Heart right ventricle (tissue), 16 donors: ENCODE data around the gene SCMH1. TPM values are rescaled to one million over a fixed set of nuclear protein-coding genes. Genes with fewer than 3 reads are reported as not detected.

ENCODE experiments used
- ATAC-seq, 8 donors: fragments of 200-7000 bp; cut with Tn5 transposase; one replicate each; pipeline ENCODE4 v1.9.1; 2020; ENCODE audit warnings: mild to moderate bottlenecking in 8 of 8, moderate library complexity in 8 of 8, moderate number of reproducible peaks in 1 of 8
- DNase-seq, 2 donors: peaks; one replicate each; pipeline ENCODE4 v3.0.0-alpha.2; 2020
- H3K27ac ChIP-seq, 10 donors: fragments of 200-600 bp; sonication (generic) in 2 of 10; one replicate each; pipeline versions ENCODE4 v1.5.0 to v1.8.0; 2020 to 2022; ENCODE audit warnings: mild to moderate bottlenecking in 3 of 10
- H3K27me3 ChIP-seq, 7 donors: fragments of 200-600 bp; one replicate each; pipeline ENCODE4 v1.8.0; 2021 to 2022; ENCODE audit warnings: mild to moderate bottlenecking in 2 of 7
- H3K36me3 ChIP-seq, 9 donors: fragments of 200-600 bp; sonication (generic) in 1 of 9; one replicate each; pipeline versions ENCODE4 v1.5.0 to v1.8.0; 2020 to 2022; ENCODE audit warnings: mild to moderate bottlenecking in 2 of 9
- H3K4me1 ChIP-seq, 9 donors: fragments of 200-600 bp; sonication (generic) in 1 of 9; one replicate each; pipeline versions ENCODE4 v1.5.0 to v1.8.0; 2020 to 2022; ENCODE audit warnings: mild to moderate bottlenecking in 4 of 9
- H3K4me3 ChIP-seq, 10 donors: fragments of 200-600 bp; sonication (generic) in 2 of 10; one replicate each; pipeline versions ENCODE4 v1.5.0 to v1.8.0; 2020 to 2022; ENCODE audit warnings: mild to moderate bottlenecking in 7 of 10, moderate library complexity in 2 of 10
- H3K9me3 ChIP-seq, 11 donors: fragments of 200-600 bp in 10 of 11; sonication (generic) in 2 of 11; one replicate each; pipeline versions ENCODE4 v1.5.0 to v1.8.0; 2013 to 2022; ENCODE audit warnings: mild to moderate bottlenecking in 2 of 11, control low read depth in 1 of 11, moderate library complexity in 1 of 11
- WGBS, 2 donors: extraction: QIAGEN DNeasy Blood & Tissue Kit; methylation state at CpG; one replicate each; pipeline ENCODE4 v1.1.7; 2013; ENCODE audit warnings: inconsistent platforms in 1 of 2; 5-methylcytosine and 5-hydroxymethylcytosine counted together
- intact Hi-C, 10 donors: fragments of 100-400 bp; cut with DNase I; formaldehyde crosslinking; loops; one replicate each; pipeline versions ENCODE4 v1.11.1 to v1.14.2; 2022
- polyA plus RNA-seq, 2 donors: library from polyadenylated mRNA; stranded (reverse); fragments of 200-250 nt; gene quantifications; one replicate each; pipeline ENCODE4 v1.2.3, GENCODE V29; 2013
- total RNA-seq, 10 donors: library from RNA; stranded (reverse); fragmentation: NEBNext Ultra II Directional in 3 of 10; extraction: Animal tissue kit (Norgen Biotek cat#: 25700) in 3 of 10; gene quantifications; one replicate each; pipeline versions ENCODE4 v1.2.1 to v1.2.4, GENCODE V29; 2021 to 2023
- TF ChIP-seq, protein P1 (sequence below), 9 donors: fragments of 200-600 bp; sonication (generic) in 2 of 9; IDR thresholded peaks; one replicate each; pipeline versions ENCODE4 v1.5.0 to v1.8.0; 2021 to 2022; ENCODE audit warnings: antibody characterized with exemption in 9 of 9, mild to moderate bottlenecking in 5 of 9, moderate library complexity in 1 of 9
- donor health status: Arrhythmogenic right ventricular cardiomyopathy.
- donor health status: ischemic (EF 13 %, LVEDD 7.1; RV severe dilation, severe dysfunction).
- donor health status: healthy with polysubstance abuse.
- donor health status: DM: no; HTN: yes; CAD: no.
- donor health status: DM: no; HTN: no; CAD: no.
- donor health status: ischemic (EF 25% LVEDD 6.9; RV normal size, moderate dysfunction).
- donor health status: ischemic (EF 25% LVEDD 5.7; RV mildly dilated, moderate dysfunction).
- donor health status: healthy.
- donor health status: DM: yes; HTN: yes; CAD: no.
- donor health status: Ischemic cardiomyopathy.
- donor health status: ischemic (EF 35%, LVEDD 5.7; RV mildly dilated, moderate dysfunction).
- donor health status: nonischemic (EF 11% LVEDD 7.7; RV severe dilation, severe dysfunction).
- donor health status: DM: yes; HTN: yes; CAD: no.
- donor health status: PGD.
- donor health status: ischemic (EF 29% LVEDD 5.4; RV normal size, mild dysfunction).
- donor health status: nonischemic (EF 23%, LVEDD 6.1; RV moderate dilation, normal function).

SCMH1 gene
- total and polyA plus RNA-seq, 12 donors = 29.6 to 53.5 (median 43.8) TPM

DNA sequence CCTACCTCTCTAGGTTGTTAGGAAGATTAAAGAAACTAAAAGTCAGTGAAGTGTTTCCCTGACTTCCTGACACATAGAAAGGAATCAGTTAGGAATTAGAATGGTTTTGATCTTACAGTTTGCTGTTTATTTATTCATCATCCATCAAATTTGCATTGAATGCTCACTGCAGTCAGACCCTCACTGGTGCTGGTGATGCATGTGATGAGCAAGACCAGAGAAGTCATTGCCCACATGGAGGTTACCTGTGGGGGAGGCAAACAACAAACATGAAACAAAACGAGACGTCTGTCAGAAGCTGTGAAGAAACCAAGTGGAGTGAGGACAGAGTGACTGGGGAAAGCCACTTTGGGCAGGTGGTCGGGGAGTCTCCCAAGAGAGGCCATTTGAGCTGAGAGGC, 256.2 kb downstream of the SCMH1 start:
- DNase-seq = no peak
- WGBS, 2 donors = 86 to 92% methylated on average over 3 of the region's 3 CpGs
- H3K9me3 ChIP-seq = no peaks in the 10 kb centered on the region
- H3K36me3 ChIP-seq = peaks cover 0 to 78% (median 5%) of the 10 kb centered on the region in 9 donors
- H3K27me3 ChIP-seq = no peaks in the 10 kb centered on the region
- no peak overlapping the region for H3K27ac ChIP-seq
- H3K4me3 ChIP-seq = no peak overlapping the region
- TF ChIP-seq, protein P1, sequence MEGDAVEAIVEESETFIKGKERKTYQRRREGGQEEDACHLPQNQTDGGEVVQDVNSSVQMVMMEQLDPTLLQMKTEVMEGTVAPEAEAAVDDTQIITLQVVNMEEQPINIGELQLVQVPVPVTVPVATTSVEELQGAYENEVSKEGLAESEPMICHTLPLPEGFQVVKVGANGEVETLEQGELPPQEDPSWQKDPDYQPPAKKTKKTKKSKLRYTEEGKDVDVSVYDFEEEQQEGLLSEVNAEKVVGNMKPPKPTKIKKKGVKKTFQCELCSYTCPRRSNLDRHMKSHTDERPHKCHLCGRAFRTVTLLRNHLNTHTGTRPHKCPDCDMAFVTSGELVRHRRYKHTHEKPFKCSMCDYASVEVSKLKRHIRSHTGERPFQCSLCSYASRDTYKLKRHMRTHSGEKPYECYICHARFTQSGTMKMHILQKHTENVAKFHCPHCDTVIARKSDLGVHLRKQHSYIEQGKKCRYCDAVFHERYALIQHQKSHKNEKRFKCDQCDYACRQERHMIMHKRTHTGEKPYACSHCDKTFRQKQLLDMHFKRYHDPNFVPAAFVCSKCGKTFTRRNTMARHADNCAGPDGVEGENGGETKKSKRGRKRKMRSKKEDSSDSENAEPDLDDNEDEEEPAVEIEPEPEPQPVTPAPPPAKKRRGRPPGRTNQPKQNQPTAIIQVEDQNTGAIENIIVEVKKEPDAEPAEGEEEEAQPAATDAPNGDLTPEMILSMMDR (IDR thresholded peaks at IDR 0.05) = no peak
- ATAC-seq = no peak
- peaks cover 0 to 34% (median 12%) of the 10 kb centered on the region in 9 donors for H3K4me1 ChIP-seq
- intact Hi-C loops = loop anchor here in 2 of 10 donors (10.0 kb wide), 2 partner anchors 119 to 129 kb away; no protein-coding TSS in a partner anchor

DNA sequence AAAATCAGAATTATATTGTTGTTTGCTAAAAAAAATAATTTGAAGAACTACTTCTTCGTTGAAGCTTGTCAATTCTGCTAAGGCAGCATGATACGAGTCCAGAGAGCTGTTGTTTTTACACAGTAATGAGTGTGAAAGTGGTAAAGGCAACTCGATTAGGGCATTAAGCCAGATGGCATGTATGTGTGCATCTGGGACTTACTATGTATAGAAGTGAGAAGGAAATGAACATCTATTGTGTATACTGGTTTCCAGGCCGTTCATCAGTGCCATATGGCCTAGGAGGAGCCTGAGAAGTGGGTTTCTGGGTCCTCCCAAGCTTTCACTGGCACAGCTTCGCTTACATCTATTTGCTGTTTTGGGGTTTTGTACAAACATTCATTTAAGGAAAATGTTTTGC, 256.9 kb downstream of the SCMH1 start:
- peaks cover 0 to 71% (median 5%) of the 10 kb centered on the region in 9 donors for H3K36me3 ChIP-seq
- H3K4me3 ChIP-seq = no peak overlapping the region
- DNase-seq (no peak), ATAC-seq (no peak)
- TF ChIP-seq, protein P1 (IDR thresholded peaks at IDR 0.05) = no peak
- H3K4me1 ChIP-seq = peaks cover 0 to 41% (median 16%) of the 10 kb centered on the region in 9 donors
- intact Hi-C loops = loop anchor here in 2 of 10 donors (10.0 kb wide), 2 partner anchors 120 to 130 kb away; no protein-coding TSS in a partner anchor
- no peaks in the 10 kb centered on the region for H3K9me3 ChIP-seq
- 77 to 82% methylated on average over 5 of the region's 5 CpGs for WGBS, 2 donors
- no peaks in the 10 kb centered on the region for H3K27me3 ChIP-seq
- no peak overlapping the region for H3K27ac ChIP-seq

DNA sequence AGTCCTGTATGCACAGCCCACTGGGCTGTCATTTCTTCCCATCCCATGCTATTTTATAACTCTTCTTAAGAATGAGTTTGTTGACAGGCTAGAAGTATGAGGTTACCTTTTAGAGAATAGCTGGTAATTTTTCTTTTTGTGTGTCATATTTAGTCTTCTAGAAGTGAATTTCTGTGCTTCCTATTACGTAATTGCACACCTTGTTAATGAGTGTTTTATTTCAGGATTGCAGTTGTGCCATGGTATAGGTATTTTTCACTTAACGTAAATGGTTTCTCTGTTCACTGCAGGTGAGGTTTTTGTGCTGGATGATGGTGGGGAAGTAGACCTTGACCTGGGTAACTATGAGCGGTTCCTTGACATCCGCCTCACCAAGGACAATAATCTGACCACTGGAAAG, 257.6 kb downstream of the SCMH1 start:
- ATAC-seq = no peak
- H3K9me3 ChIP-seq = no peaks in the 10 kb centered on the region
- WGBS, 2 donors = 94 to 98% methylated on average over 4 of the region's 4 CpGs
- no peak for DNase-seq
- intact Hi-C loops = loop anchor here in 2 of 10 donors (10.0 kb wide), 2 partner anchors 120 to 130 kb away; no protein-coding TSS in a partner anchor
- no peak overlapping the region for H3K4me3 ChIP-seq
- H3K36me3 ChIP-seq = peaks cover 0 to 65% (median 4%) of the 10 kb centered on the region in 9 donors
- no peaks in the 10 kb centered on the region for H3K27me3 ChIP-seq
- H3K4me1 ChIP-seq = peaks cover 0 to 42% (median 17%) of the 10 kb centered on the region in 9 donors
- no peak overlapping the region for H3K27ac ChIP-seq
- TF ChIP-seq, protein P1 (IDR thresholded peaks at IDR 0.05) = no peak

DNA sequence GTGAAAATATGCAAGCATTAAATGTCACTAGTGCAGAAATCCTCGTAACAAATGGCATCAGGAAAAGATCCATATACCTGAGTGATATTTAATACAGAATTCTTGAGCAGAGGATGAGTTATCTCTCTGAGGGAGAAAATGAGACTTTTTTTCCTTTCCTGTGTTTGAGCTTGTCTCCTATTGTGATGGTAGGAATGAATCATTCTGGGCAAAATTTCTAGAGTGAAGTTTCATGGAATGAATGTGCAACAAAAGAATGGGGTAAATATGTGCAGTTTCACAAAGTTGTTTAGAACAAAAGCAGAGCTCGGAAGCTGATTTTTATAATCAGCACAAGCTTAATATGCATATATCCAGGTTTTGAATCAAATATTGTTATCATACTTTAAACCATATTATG, 258.0 kb downstream of the SCMH1 start:
- TF ChIP-seq, protein P1 (IDR thresholded peaks at IDR 0.05) = no peak
- peaks cover 0 to 60% (median 0%) of the 10 kb centered on the region in 9 donors for H3K36me3 ChIP-seq
- 95 to 96% methylated on average over 2 of the region's 2 CpGs for WGBS, 2 donors
- no peaks in the 10 kb centered on the region for H3K27me3 ChIP-seq
- intact Hi-C loops = loop anchor here in 2 of 10 donors (10.0 kb wide), 2 partner anchors 121 to 131 kb away; no protein-coding TSS in a partner anchor
- peaks cover 0 to 44% (median 18%) of the 10 kb centered on the region in 9 donors for H3K4me1 ChIP-seq
- no peak overlapping the region for H3K4me3 ChIP-seq
- H3K27ac ChIP-seq = no peak overlapping the region
- H3K9me3 ChIP-seq = no peaks in the 10 kb centered on the region
- no peak for DNase-seq
- ATAC-seq = no peak
